ENCODE data around the gene TTC38.

- TF ChIP-seq, protein P1, sequence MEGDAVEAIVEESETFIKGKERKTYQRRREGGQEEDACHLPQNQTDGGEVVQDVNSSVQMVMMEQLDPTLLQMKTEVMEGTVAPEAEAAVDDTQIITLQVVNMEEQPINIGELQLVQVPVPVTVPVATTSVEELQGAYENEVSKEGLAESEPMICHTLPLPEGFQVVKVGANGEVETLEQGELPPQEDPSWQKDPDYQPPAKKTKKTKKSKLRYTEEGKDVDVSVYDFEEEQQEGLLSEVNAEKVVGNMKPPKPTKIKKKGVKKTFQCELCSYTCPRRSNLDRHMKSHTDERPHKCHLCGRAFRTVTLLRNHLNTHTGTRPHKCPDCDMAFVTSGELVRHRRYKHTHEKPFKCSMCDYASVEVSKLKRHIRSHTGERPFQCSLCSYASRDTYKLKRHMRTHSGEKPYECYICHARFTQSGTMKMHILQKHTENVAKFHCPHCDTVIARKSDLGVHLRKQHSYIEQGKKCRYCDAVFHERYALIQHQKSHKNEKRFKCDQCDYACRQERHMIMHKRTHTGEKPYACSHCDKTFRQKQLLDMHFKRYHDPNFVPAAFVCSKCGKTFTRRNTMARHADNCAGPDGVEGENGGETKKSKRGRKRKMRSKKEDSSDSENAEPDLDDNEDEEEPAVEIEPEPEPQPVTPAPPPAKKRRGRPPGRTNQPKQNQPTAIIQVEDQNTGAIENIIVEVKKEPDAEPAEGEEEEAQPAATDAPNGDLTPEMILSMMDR (IDR thresholded peaks at IDR 0.05; ENCODE audit: low read depth, low read length, poor library complexity, severe bottlenecking) = no peak
- TF ChIP-seq EZH2phosphoT487 (IDR thresholded peaks at IDR 0.05; ENCODE audit: borderline replicate concordance, low read length) = no peak
Measured at GRCh38 chr22:46330426-46330825, 62.6 kb downstream of the TTC38 start.
